22Rv1 (cell line): ENCODE results near the gene DNM1.

Source experiments
- H3K27ac ChIP-seq: fragments of 450-650 bp; 2 replicates; pipeline ENCODE4 v1.5.1; 2017
- CTCF ChIP-seq: fragments of 450-650 bp; IDR thresholded peaks from 2 replicates; pipeline ENCODE4 v1.5.1; 2017; ENCODE audit warnings: mild to moderate bottlenecking
- ZFX ChIP-seq: fragments of 450-650 bp; IDR thresholded peaks from 2 replicates; pipeline ENCODE4 v1.6.1; 2017; ENCODE audit warnings: antibody characterized with exemption, borderline replicate concordance

DNM1 gene

GRCh38 chr9:128266868-128267590 is 63.9 kb downstream of the DNM1 start:
- TF ChIP-seq CTCF (no peak), ZFX (no peak)
- no peak overlapping the region for H3K27ac ChIP-seq

GRCh38 chr9:128271112-128271511 is 67.9 kb downstream of the DNM1 start:
- no peak for TF ChIP-seq ZFX
- TF ChIP-seq CTCF: no peak
- no peak overlapping the region for H3K27ac ChIP-seq

GRCh38 chr9:128271512-128271911 is 68.3 kb downstream of the DNM1 start:
- TF ChIP-seq CTCF: no peak
- TF ChIP-seq ZFX: no peak
- H3K27ac ChIP-seq: no peak overlapping the region

GRCh38 chr9:128274245-128274644 is 71.1 kb downstream of the DNM1 start:
- H3K27ac ChIP-seq: peak overlapping the region; percentile 59; the same call in 1 of the 2 replicates
- no peak for TF ChIP-seq ZFX
- no peak for TF ChIP-seq CTCF

- H3K27ac ChIP-seq: peak within 1 kb of the TSS; percentile 59
- TF ChIP-seq ZFX (no peak), CTCF (no peak)
Measured at GRCh38 chr9:128275198-128276007, 72.2 kb downstream of the DNM1 start, which contains the start of gene GOLGA2. GOLGA2 (minus strand) TSS chr9:128276007; CDS start chr9:128275976, 31 bp downstream.

GRCh38 chr9:128276008-128276573 is 72.9 kb downstream of the DNM1 start, which contains the start of gene SWI5:
SWI5 (plus strand) TSS chr9:128276276.
- peak within 1 kb of the TSS; percentile 59 for H3K27ac ChIP-seq
- TF ChIP-seq ZFX: no peak
- no peak for TF ChIP-seq CTCF
